Immature natural killer cell (primary cell): ENCODE measurements around the gene SSTR5. TPM values are rescaled to one million over a fixed set of nuclear protein-coding genes. Genes with fewer than 3 reads are reported as not detected.
A peak's percentile ranks its signal among the peaks of the same experiment; 100 is the strongest.
"Not testable (repeated sequence)": the region's sequence is repeated elsewhere in the genome, so short reads cannot be mapped to it uniquely, and the experiment has no call there.

Source experiments
- DNase-seq, 3 donors: peaks; one replicate each; pipeline ENCODE4 v3.0.0; 2022; ENCODE audit warnings: mixed read lengths in 1 of 3
- H3K27ac Mint-ChIP-seq, 6 donors: one replicate each; pipeline ENCODE4 v1.8.0; 2020; ENCODE audit warnings: mixed read lengths in 6 of 6, mild to moderate bottlenecking in 5 of 6, inconsistent platforms in 4 of 6, moderate library complexity in 3 of 6
- H3K27me3 Mint-ChIP-seq, 3 donors: one replicate each; pipeline ENCODE4 v1.8.0; 2020 to 2021; ENCODE audit warnings: low read depth in 3 of 3, mild to moderate bottlenecking in 3 of 3, mixed read lengths in 3 of 3, moderate library complexity in 3 of 3, inconsistent platforms in 1 of 3
- H3K36me3 Mint-ChIP-seq, 3 donors: one replicate each; pipeline ENCODE4 v1.8.0; 2020; ENCODE audit warnings: mixed read lengths in 3 of 3, inconsistent platforms in 2 of 3, mild to moderate bottlenecking in 2 of 3
- H3K4me1 Mint-ChIP-seq, 2 donors: one replicate each; pipeline ENCODE4 v1.8.0; 2020; ENCODE audit warnings: inconsistent platforms in 2 of 2, mild to moderate bottlenecking in 2 of 2, mixed read lengths in 2 of 2, moderate library complexity in 1 of 2
- H3K4me3 Mint-ChIP-seq, 5 donors: one replicate each; pipeline ENCODE4 v1.8.0; 2020; ENCODE audit warnings: mild to moderate bottlenecking in 5 of 5, mixed read lengths in 5 of 5, inconsistent platforms in 3 of 5, moderate library complexity in 3 of 5
- H3K9me3 Mint-ChIP-seq, 6 donors: one replicate each; pipeline ENCODE4 v1.8.0; 2020; ENCODE audit warnings: mild to moderate bottlenecking in 6 of 6, mixed read lengths in 6 of 6, inconsistent platforms in 4 of 6, moderate library complexity in 3 of 6
- polyA plus RNA-seq, 3 donors: library from polyadenylated mRNA; unstranded; fragments of 300-500 nt; fragmentation: Illumina TruSeq; gene quantifications; one replicate each; pipeline ENCODE4 v1.2.3, GENCODE V29; 2021

SSTR5 gene
- polyA plus RNA-seq, 3 donors from 2014 or later = not detected

- peaks cover 0 to 6% (median 2%) of the 10 kb centered on the region in 3 donors for H3K27me3 Mint-ChIP-seq
- no peaks in the 10 kb centered on the region for H3K4me1 Mint-ChIP-seq
- no peak for DNase-seq
- H3K36me3 Mint-ChIP-seq = no peaks in the 10 kb centered on the region
- H3K9me3 Mint-ChIP-seq = no peaks in the 10 kb centered on the region
- no peak overlapping the region for H3K4me3 Mint-ChIP-seq
- H3K27ac Mint-ChIP-seq = no peak overlapping the region
Measured at GRCh38 chr16:1079341-1079740, 6.8 kb downstream of the SSTR5 start.

GRCh38 chr16:1079786-1080525, 7.4 kb downstream of the SSTR5 start:
- no peaks in the 10 kb centered on the region for H3K4me1 Mint-ChIP-seq
- peaks cover 0 to 2% (median under 1%) of the 10 kb centered on the region in 6 donors for H3K9me3 Mint-ChIP-seq
- H3K36me3 Mint-ChIP-seq = no peaks in the 10 kb centered on the region
- H3K4me3 Mint-ChIP-seq = no peak overlapping the region
- H3K27ac Mint-ChIP-seq = no peak overlapping the region
- peaks cover 0 to 8% (median 2%) of the 10 kb centered on the region in 3 donors for H3K27me3 Mint-ChIP-seq
- no peak for DNase-seq

- no peak for DNase-seq
- no peak overlapping the region for H3K4me3 Mint-ChIP-seq
- H3K27me3 Mint-ChIP-seq = peaks cover 2 to 14% (median 4%) of the 10 kb centered on the region in 3 donors
- H3K4me1 Mint-ChIP-seq = no peaks in the 10 kb centered on the region
- no peak overlapping the region for H3K27ac Mint-ChIP-seq
- peaks cover 0 to 3% (median 0%) of the 10 kb centered on the region in 3 donors for H3K36me3 Mint-ChIP-seq
- peaks cover 0 to 12% (median 7%) of the 10 kb centered on the region in 6 donors for H3K9me3 Mint-ChIP-seq
Measured at GRCh38 chr16:1080801-1081733, 8.5 kb downstream of the SSTR5 start.

GRCh38 chr16:1081734-1082265, 9.3 kb downstream of the SSTR5 start:
- Mint-ChIP-seq H3K9me3 (peaks cover 0 to 12% (median 7%) of the 10 kb centered on the region in 6 donors), H3K27ac (no peak overlapping the region), H3K4me3 (no peak overlapping the region), H3K27me3 (peaks cover 3 to 9% (median 4%) of the 10 kb centered on the region in 3 donors), H3K4me1 (no peaks in the 10 kb centered on the region), H3K36me3 (peaks cover 0 to 3% (median 0%) of the 10 kb centered on the region in 3 donors)
- no peak for DNase-seq

- Mint-ChIP-seq H3K36me3 (peaks cover 0 to 3% (median 0%) of the 10 kb centered on the region in 3 donors), H3K4me1 (no peaks in the 10 kb centered on the region), H3K27me3 (peaks cover 3 to 9% (median 4%) of the 10 kb centered on the region in 3 donors), H3K27ac (no peak overlapping the region), H3K9me3 (peaks cover 0 to 12% (median 7%) of the 10 kb centered on the region in 6 donors), H3K4me3 (no peak overlapping the region)
- no peak for DNase-seq
Measured at GRCh38 chr16:1082266-1082951, 9.9 kb downstream of the SSTR5 start.

GRCh38 chr16:1082952-1083675, 10.6 kb downstream of the SSTR5 start:
- Mint-ChIP-seq H3K4me3 (no peak overlapping the region), H3K4me1 (no peaks in the 10 kb centered on the region), H3K27ac (no peak overlapping the region), H3K27me3 (peaks cover 1 to 9% (median 4%) of the 10 kb centered on the region in 3 donors), H3K36me3 (peaks cover 0 to 3% (median 0%) of the 10 kb centered on the region in 3 donors), H3K9me3 (peaks cover 0 to 12% (median 7%) of the 10 kb centered on the region in 6 donors)
- no peak for DNase-seq

GRCh38 chr16:1084971-1085370, 12.4 kb downstream of the SSTR5 start:
- no peak for DNase-seq
- Mint-ChIP-seq H3K27me3 (peaks cover 1 to 9% (median 4%) of the 10 kb centered on the region in 3 donors), H3K4me3 (no peak overlapping the region), H3K9me3 (peaks cover 0 to 12% (median 7%) of the 10 kb centered on the region in 6 donors), H3K36me3 (peaks cover 0 to 3% (median 0%) of the 10 kb centered on the region in 3 donors), H3K27ac (no peak overlapping the region), H3K4me1 (no peaks in the 10 kb centered on the region)

GRCh38 chr16:1086443-1086842, 13.9 kb downstream of the SSTR5 start:
- Mint-ChIP-seq H3K9me3 (peaks cover 0 to 12% (median 7%) of the 10 kb centered on the region in 6 donors), H3K4me3 (peak overlapping the region in 1 of 5 donors; percentile 38)
- H3K27ac Mint-ChIP-seq, H3K4me1 Mint-ChIP-seq, H3K36me3 Mint-ChIP-seq, H3K27me3 Mint-ChIP-seq, DNase-seq: not testable (repeated sequence)

- H3K36me3 Mint-ChIP-seq = peaks cover 0 to 3% (median 0%) of the 10 kb centered on the region in 3 donors
- H3K4me3 Mint-ChIP-seq = no peak overlapping the region
- DNase-seq = no peak
- peaks cover 4 to 9% (median 4%) of the 10 kb centered on the region in 3 donors for H3K27me3 Mint-ChIP-seq
- no peaks in the 10 kb centered on the region for H3K4me1 Mint-ChIP-seq
- no peak overlapping the region for H3K27ac Mint-ChIP-seq
- peaks cover 0 to 12% (median 7%) of the 10 kb centered on the region in 6 donors for H3K9me3 Mint-ChIP-seq
Measured at GRCh38 chr16:1088295-1089170, 16.0 kb downstream of the SSTR5 start.

GRCh38 chr16:1089439-1089821, 16.9 kb downstream of the SSTR5 start:
- Mint-ChIP-seq H3K27ac (no peak overlapping the region), H3K4me3 (no peak overlapping the region), H3K4me1 (no peaks in the 10 kb centered on the region), H3K36me3 (peaks cover 0 to 3% (median 0%) of the 10 kb centered on the region in 3 donors), H3K27me3 (peaks cover 4 to 9% (median 4%) of the 10 kb centered on the region in 3 donors), H3K9me3 (peaks cover 0 to 12% (median 7%) of the 10 kb centered on the region in 6 donors)
- DNase-seq = no peak

GRCh38 chr16:1089822-1090619, 17.5 kb downstream of the SSTR5 start:
- no peak overlapping the region for H3K27ac Mint-ChIP-seq
- H3K27me3 Mint-ChIP-seq = peaks cover 4 to 6% (median 4%) of the 10 kb centered on the region in 3 donors
- H3K4me1 Mint-ChIP-seq = no peaks in the 10 kb centered on the region
- H3K4me3 Mint-ChIP-seq = no peak overlapping the region
- DNase-seq = no peak
- peaks cover 0 to 3% (median 0%) of the 10 kb centered on the region in 3 donors for H3K36me3 Mint-ChIP-seq
- H3K9me3 Mint-ChIP-seq = peaks cover 0 to 9% (median 7%) of the 10 kb centered on the region in 6 donors
